Liver (tissue), 3 donors: Measurements from ENCODE around the gene CUX1.

Experiments used
- FOXA2 ChIP-seq: IDR thresholded peaks from 2 replicates; pipeline ENCODE4 v1.6.1; 2016; ENCODE audit warnings: antibody characterized with exemption
- GABPA ChIP-seq, 2 donors: IDR thresholded peaks in 1 of 2; conservative IDR thresholded peaks in 1 of 2; 2 replicates each; pipeline ENCODE4 v1.6.1; 2016; ENCODE audit warnings: antibody characterized with exemption in 2 of 2, mild to moderate bottlenecking in 1 of 2, moderate library complexity in 1 of 2
- JUND ChIP-seq, 2 donors: IDR thresholded peaks; 2 replicates each; pipeline ENCODE4 v1.6.1; 2016; ENCODE audit warnings: antibody characterized with exemption in 2 of 2
- RAD21 ChIP-seq, 2 donors: IDR thresholded peaks; 2 replicates each; pipeline ENCODE4 v1.6.1; 2016; ENCODE audit warnings: antibody characterized with exemption in 2 of 2, mild to moderate bottlenecking in 2 of 2
- RXRA ChIP-seq, 2 donors: IDR thresholded peaks; 2 replicates each; pipeline ENCODE4 v1.6.1; 2017 to 2018; ENCODE audit warnings: antibody characterized with exemption in 2 of 2, mild to moderate bottlenecking in 1 of 2
- SP1 ChIP-seq: IDR thresholded peaks from 2 replicates; pipeline ENCODE4 v1.6.1; 2018; ENCODE audit warnings: antibody characterized with exemption, mild to moderate bottlenecking
- TAF1 ChIP-seq: conservative IDR thresholded peaks from 2 replicates; pipeline ENCODE4 v1.6.1; 2016; ENCODE audit warnings: antibody characterized with exemption, mild to moderate bottlenecking
- YY1 ChIP-seq: IDR thresholded peaks from 2 replicates; pipeline ENCODE4 v1.6.1; 2016; ENCODE audit warnings: antibody characterized with exemption, mild to moderate bottlenecking
- TF ChIP-seq, protein P1 (sequence below): fragments of 150-350 bp; IDR thresholded peaks from 2 replicates; pipeline ENCODE4 v1.5.1; 2017; ENCODE audit warnings: improper control_type of control experiment, low read depth, low read length; ENCODE audit not compliant: missing input control
- TF ChIP-seq, protein P2 (sequence below): IDR thresholded peaks from 2 replicates; pipeline ENCODE4 v1.6.1; 2016; ENCODE audit warnings: antibody characterized with exemption
- TF ChIP-seq, protein P3 (sequence below): IDR thresholded peaks from 2 replicates; pipeline ENCODE4 v1.6.1; 2016; ENCODE audit warnings: antibody characterized with exemption
- TF ChIP-seq, protein P4 (sequence below): IDR thresholded peaks from 2 replicates; pipeline ENCODE4 v1.6.1; 2016; ENCODE audit warnings: antibody characterized with exemption, mild to moderate bottlenecking
- donor health status: healthy.
- donor health status: healthy.

DNA sequence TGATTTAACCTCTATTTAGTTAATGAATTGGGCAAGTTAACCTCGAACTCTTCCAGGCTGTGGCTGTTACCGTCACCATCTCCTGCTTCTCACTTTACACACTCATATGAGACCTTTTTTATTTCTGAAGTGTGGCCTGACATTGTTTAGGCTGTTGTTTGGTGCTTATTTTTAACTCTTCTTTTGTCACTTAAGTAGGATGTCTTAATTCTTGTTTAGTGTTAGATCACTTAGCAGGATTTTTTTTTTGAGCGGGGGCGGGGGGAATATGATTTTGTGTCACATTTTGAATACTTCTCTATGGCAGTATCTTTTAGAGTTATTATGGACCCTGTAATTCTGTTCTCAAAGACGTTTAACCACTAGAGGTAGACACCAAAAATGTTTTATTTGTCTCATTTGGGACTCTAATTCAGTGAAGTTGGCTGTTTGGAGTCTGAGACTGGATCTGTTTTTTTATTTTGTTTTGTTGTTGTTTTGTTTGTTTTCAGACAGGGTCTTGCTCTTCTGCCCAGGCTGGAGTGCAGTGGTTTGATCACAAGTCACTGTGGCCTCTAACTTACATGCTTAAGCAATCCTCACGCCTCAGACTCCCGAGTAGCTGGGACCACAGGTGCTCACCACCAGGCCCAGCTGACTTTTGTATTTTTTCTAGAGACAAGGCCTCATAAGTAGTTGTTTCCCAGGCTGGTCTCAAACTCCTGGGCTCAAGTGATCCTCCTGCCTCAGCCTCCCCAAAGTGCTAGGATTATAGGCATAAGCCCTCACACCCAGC is 73.5 kb downstream of the CUX1 start:
- TF ChIP-seq, protein P1, sequence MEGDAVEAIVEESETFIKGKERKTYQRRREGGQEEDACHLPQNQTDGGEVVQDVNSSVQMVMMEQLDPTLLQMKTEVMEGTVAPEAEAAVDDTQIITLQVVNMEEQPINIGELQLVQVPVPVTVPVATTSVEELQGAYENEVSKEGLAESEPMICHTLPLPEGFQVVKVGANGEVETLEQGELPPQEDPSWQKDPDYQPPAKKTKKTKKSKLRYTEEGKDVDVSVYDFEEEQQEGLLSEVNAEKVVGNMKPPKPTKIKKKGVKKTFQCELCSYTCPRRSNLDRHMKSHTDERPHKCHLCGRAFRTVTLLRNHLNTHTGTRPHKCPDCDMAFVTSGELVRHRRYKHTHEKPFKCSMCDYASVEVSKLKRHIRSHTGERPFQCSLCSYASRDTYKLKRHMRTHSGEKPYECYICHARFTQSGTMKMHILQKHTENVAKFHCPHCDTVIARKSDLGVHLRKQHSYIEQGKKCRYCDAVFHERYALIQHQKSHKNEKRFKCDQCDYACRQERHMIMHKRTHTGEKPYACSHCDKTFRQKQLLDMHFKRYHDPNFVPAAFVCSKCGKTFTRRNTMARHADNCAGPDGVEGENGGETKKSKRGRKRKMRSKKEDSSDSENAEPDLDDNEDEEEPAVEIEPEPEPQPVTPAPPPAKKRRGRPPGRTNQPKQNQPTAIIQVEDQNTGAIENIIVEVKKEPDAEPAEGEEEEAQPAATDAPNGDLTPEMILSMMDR, result no peak
- TF ChIP-seq, protein P2, sequence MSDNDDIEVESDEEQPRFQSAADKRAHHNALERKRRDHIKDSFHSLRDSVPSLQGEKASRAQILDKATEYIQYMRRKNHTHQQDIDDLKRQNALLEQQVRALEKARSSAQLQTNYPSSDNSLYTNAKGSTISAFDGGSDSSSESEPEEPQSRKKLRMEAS, result no peak
- TF ChIP-seq RXRA (IDR thresholded peaks at IDR 0.05) (no peak), TAF1 (no peak), FOXA2 (no peak), JUND (IDR thresholded peaks at IDR 0.05) (no peak), YY1 (no peak), SP1 (no peak), RAD21 (IDR thresholded peaks at IDR 0.05) (no peak), GABPA (IDR thresholded peaks at IDR 0.05 in 1 of 2, conservative IDR thresholded peaks at IDR 0.05 in 1 of 2) (no peak)
- TF ChIP-seq, protein P3, sequence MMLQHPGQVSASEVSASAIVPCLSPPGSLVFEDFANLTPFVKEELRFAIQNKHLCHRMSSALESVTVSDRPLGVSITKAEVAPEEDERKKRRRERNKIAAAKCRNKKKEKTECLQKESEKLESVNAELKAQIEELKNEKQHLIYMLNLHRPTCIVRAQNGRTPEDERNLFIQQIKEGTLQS, result no peak
- TF ChIP-seq, protein P4, sequence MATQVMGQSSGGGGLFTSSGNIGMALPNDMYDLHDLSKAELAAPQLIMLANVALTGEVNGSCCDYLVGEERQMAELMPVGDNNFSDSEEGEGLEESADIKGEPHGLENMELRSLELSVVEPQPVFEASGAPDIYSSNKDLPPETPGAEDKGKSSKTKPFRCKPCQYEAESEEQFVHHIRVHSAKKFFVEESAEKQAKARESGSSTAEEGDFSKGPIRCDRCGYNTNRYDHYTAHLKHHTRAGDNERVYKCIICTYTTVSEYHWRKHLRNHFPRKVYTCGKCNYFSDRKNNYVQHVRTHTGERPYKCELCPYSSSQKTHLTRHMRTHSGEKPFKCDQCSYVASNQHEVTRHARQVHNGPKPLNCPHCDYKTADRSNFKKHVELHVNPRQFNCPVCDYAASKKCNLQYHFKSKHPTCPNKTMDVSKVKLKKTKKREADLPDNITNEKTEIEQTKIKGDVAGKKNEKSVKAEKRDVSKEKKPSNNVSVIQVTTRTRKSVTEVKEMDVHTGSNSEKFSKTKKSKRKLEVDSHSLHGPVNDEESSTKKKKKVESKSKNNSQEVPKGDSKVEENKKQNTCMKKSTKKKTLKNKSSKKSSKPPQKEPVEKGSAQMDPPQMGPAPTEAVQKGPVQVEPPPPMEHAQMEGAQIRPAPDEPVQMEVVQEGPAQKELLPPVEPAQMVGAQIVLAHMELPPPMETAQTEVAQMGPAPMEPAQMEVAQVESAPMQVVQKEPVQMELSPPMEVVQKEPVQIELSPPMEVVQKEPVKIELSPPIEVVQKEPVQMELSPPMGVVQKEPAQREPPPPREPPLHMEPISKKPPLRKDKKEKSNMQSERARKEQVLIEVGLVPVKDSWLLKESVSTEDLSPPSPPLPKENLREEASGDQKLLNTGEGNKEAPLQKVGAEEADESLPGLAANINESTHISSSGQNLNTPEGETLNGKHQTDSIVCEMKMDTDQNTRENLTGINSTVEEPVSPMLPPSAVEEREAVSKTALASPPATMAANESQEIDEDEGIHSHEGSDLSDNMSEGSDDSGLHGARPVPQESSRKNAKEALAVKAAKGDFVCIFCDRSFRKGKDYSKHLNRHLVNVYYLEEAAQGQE, result no peak
